HepG2 (cell line): ENCODE measurements around the gene SCGB1C1.

Experiments used
- MYNN ChIP-seq: sonication (generic); formaldehyde crosslinking; IDR thresholded peaks from 2 replicates; pipeline ENCODE4 v1.4.0; 2020; ENCODE audit warnings: mild to moderate bottlenecking, low read depth, missing genetic modification reagents
- PHF8 ChIP-seq: sonication (generic); formaldehyde crosslinking; IDR thresholded peaks from 2 replicates; pipeline ENCODE4 v1.5.0; 2020; ENCODE audit warnings: missing genetic modification reagents
- RORA ChIP-seq: sonication (generic); formaldehyde crosslinking; IDR thresholded peaks from 2 replicates; pipeline ENCODE4 v1.5.0; 2020; ENCODE audit warnings: mild to moderate bottlenecking, missing genetic modification reagents, moderate library complexity
- SETDB1 ChIP-seq: sonication (generic); formaldehyde crosslinking; IDR thresholded peaks from 2 replicates; pipeline ENCODE4 v1.5.1; 2020; ENCODE audit warnings: missing genetic modification reagents, mild to moderate bottlenecking, borderline replicate concordance
- THAP11 ChIP-seq: IDR thresholded peaks from 2 replicates; pipeline ENCODE4 v1.6.1; 2016; ENCODE audit warnings: missing biosample characterization, missing genetic modification reagents
- ZNF33A ChIP-seq: sonication (generic); formaldehyde crosslinking; IDR thresholded peaks from 2 replicates; pipeline ENCODE4 v1.5.1; 2020; ENCODE audit warnings: missing genetic modification reagents, mild to moderate bottlenecking, moderate library complexity, borderline replicate concordance
- TF ChIP-seq, protein P1 (sequence below): sonication (generic); formaldehyde crosslinking; IDR thresholded peaks from 2 replicates; pipeline ENCODE4 v1.8.1; 2023; ENCODE audit warnings: missing genetic modification reagents, inconsistent platforms, borderline replicate concordance

DNA sequence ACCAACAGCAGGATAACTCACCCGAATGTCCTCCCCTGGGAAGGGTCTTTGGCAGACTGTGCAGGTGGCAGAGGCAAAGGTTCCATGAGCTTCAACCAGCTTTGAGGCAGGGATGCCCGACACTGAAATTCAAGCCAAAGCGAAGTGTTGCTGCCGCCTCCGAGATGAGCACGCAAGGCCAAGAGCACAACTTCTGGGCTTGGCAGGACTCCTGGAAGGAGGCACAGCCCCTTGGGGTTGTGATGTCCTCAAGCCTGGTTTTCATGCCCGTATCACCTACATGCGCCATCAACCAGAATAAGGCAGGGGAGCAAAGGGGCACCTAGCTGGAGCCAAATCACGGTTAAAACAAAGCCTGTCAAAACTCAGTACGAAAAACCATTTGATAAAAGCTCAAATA is 37.6 kb downstream of the SCGB1C1 start:
- TF ChIP-seq, protein P1, sequence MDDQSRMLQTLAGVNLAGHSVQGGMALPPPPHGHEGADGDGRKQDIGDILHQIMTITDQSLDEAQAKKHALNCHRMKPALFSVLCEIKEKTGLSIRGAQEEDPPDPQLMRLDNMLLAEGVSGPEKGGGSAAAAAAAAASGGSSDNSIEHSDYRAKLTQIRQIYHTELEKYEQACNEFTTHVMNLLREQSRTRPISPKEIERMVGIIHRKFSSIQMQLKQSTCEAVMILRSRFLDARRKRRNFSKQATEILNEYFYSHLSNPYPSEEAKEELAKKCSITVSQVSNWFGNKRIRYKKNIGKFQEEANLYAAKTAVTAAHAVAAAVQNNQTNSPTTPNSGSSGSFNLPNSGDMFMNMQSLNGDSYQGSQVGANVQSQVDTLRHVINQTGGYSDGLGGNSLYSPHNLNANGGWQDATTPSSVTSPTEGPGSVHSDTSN (CRISPR knock-in tag), result no peak
- TF ChIP-seq MYNN, result no peak
- no peak for TF ChIP-seq ZNF33A
- no peak for TF ChIP-seq RORA (CRISPR knock-in tag)
- TF ChIP-seq THAP11 (CRISPR knock-in tag), result no peak
- no peak for TF ChIP-seq SETDB1 (CRISPR knock-in tag)
- no peak for TF ChIP-seq PHF8 (CRISPR knock-in tag)
